CD4-positive, CD25-positive, alpha-beta regulatory T cell (primary cell): ENCODE data around the gene LAMA3. TPM values are rescaled to one million over a fixed set of nuclear protein-coding genes. Genes with fewer than 3 reads are reported as not detected.

ENCODE experiments used
- ATAC-seq, 2 donors: fragments of 150-1000 bp; cut with Tn5 transposase; one replicate each; pipeline ENCODE4 v1.10.0; 2021; ENCODE audit warnings: low read depth in 2 of 2, moderate number of reproducible peaks in 2 of 2, moderate library complexity in 1 of 2
- DNase-seq, 3 donors: peaks; one replicate each; pipeline versions ENCODE4 v3.0.0 to v3.0.0-alpha.2; 2012 to 2022; ENCODE audit warnings: mixed read lengths in 1 of 3
- H3K27ac ChIP-seq: one replicate; pipeline ENCODE4 v1.7.0; 2013; ENCODE audit warnings: mild to moderate bottlenecking, low read length; ENCODE audit not compliant: insufficient read depth, poor library complexity, severe bottlenecking
- H3K27me3 ChIP-seq: one replicate; pipeline ENCODE4 v1.7.0; 2013; ENCODE audit warnings: low read length; ENCODE audit not compliant: control insufficient read depth, insufficient read depth
- H3K36me3 ChIP-seq: one replicate; pipeline ENCODE4 v1.7.0; 2013; ENCODE audit warnings: mild to moderate bottlenecking, low read length, moderate library complexity; ENCODE audit not compliant: control insufficient read depth, insufficient read depth
- H3K4me1 ChIP-seq: 2 replicates; pipeline ENCODE4 v1.7.0; 2013; ENCODE audit warnings: mild to moderate bottlenecking, low read length; ENCODE audit not compliant: insufficient read depth, control insufficient read depth, poor library complexity, severe bottlenecking
- H3K4me3 ChIP-seq: one replicate; pipeline ENCODE4 v1.7.0; 2013; ENCODE audit warnings: low read depth, mild to moderate bottlenecking, low read length, moderate library complexity
- H3K9me3 ChIP-seq, 2 experiments: 1 replicate in 1 of 2; 2 replicates in 1 of 2; pipeline ENCODE4 v1.7.0; 2013; ENCODE audit warnings: low read length in 2 of 2, mild to moderate bottlenecking in 1 of 2, moderate library complexity in 1 of 2; ENCODE audit not compliant: control insufficient read depth in 2 of 2
- H3K27ac Mint-ChIP-seq, 3 donors: one replicate each; pipeline ENCODE4 v1.8.0; 2020 to 2022; ENCODE audit warnings: mild to moderate bottlenecking in 3 of 3, mixed read lengths in 3 of 3, moderate library complexity in 2 of 3
- H3K27me3 Mint-ChIP-seq: one replicate; pipeline ENCODE4 v1.8.0; 2022; ENCODE audit warnings: mild to moderate bottlenecking, mixed read lengths
- H3K36me3 Mint-ChIP-seq: one replicate; pipeline ENCODE4 v1.8.0; 2020; ENCODE audit warnings: mixed read lengths
- H3K4me1 Mint-ChIP-seq, 4 donors: one replicate each; pipeline ENCODE4 v1.8.0; 2020 to 2022; ENCODE audit warnings: mixed read lengths in 4 of 4, mild to moderate bottlenecking in 1 of 4
- H3K4me3 Mint-ChIP-seq, 4 donors: one replicate each; pipeline ENCODE4 v1.8.0; 2020 to 2022; ENCODE audit warnings: mild to moderate bottlenecking in 4 of 4, mixed read lengths in 4 of 4, moderate library complexity in 3 of 4
- H3K9me3 Mint-ChIP-seq, 7 donors: one replicate each; pipeline ENCODE4 v1.8.0; 2020 to 2022; ENCODE audit warnings: mixed read lengths in 7 of 7, mild to moderate bottlenecking in 3 of 7, moderate library complexity in 2 of 7
- polyA plus RNA-seq, 4 donors: library from polyadenylated mRNA; unstranded; fragments of 300-500 nt; fragmentation: Illumina TruSeq; gene quantifications; one replicate each; pipeline ENCODE4 v1.2.3, GENCODE V29; 2021
- total RNA-seq: library from RNA; stranded (reverse); gene quantifications from one replicate; pipeline ENCODE4 v1.2.3, GENCODE V29; 2022

LAMA3 gene
- total and polyA plus RNA-seq, 5 donors from 2014 or later = 0.31 TPM; not detected in 4

DNA sequence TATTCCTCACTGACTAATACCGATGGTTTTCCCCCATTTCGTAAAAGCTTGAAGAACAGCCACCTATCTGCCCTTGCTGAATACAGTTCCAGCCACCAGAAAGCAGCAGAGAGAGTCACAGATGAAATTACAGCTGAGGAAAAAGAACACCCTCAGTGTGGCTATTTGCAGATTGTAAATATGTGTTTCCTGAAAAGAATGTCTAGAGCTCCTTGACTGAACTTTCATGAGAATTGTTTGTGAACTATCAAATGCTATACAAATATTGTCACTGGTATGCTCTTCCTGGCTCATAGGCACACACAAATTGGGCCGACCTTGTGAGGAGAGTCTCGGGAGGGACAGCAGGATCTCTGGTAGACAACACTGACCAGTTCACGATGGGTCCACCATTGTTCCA is 267.2 kb downstream of the LAMA3 start:
- Histone ChIP-seq H3K36me3 (no peaks in the 10 kb centered on the region), H3K9me3 (no peaks in the 10 kb centered on the region), H3K4me3 (no peak overlapping the region), H3K27me3 (no peaks in the 10 kb centered on the region), H3K27ac (no peak overlapping the region), H3K4me1 (no peaks in the 10 kb centered on the region)
- no peak overlapping the region for H3K4me3 Mint-ChIP-seq
- peaks cover 0 to 2% (median 0%) of the 10 kb centered on the region in 4 donors for H3K4me1 Mint-ChIP-seq
- no peaks in the 10 kb centered on the region for H3K9me3 Mint-ChIP-seq
- H3K36me3 Mint-ChIP-seq = no peaks in the 10 kb centered on the region
- DNase-seq (no peak), ATAC-seq (no peak)
- peak overlapping the region in 1 of 3 donors; percentile 51 for H3K27ac Mint-ChIP-seq
- no peaks in the 10 kb centered on the region for H3K27me3 Mint-ChIP-seq

DNA sequence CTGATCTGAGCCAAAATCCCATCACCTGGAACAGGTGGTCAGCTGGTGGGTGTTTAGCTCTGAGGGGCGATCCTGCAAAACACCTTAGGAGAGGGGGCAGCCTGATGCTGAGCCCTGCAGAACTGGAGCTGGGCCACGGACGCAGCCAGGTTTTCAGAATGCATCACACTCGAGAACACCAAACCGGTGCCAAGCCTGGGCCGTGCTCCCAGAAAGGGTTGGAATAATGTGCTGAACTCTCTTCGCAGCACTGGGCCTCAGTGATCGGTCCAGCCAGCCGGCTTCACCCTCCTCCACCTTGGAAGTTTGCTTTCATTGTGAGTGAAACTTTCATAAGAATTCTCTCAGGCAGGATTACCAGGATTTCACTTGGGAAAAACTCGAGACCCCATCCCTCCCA is 268.8 kb downstream of the LAMA3 start:
- Histone ChIP-seq H3K4me3 (no peak overlapping the region), H3K36me3 (no peaks in the 10 kb centered on the region), H3K9me3 (no peaks in the 10 kb centered on the region), H3K27ac (no peak overlapping the region), H3K4me1 (no peaks in the 10 kb centered on the region), H3K27me3 (no peaks in the 10 kb centered on the region)
- Mint-ChIP-seq H3K36me3 (no peaks in the 10 kb centered on the region), H3K27ac (no peak overlapping the region), H3K4me3 (no peak overlapping the region), H3K27me3 (no peaks in the 10 kb centered on the region), H3K4me1 (peaks cover 0 to 2% (median 0%) of the 10 kb centered on the region in 4 donors), H3K9me3 (no peaks in the 10 kb centered on the region)
- no peak for ATAC-seq
- no peak for DNase-seq

DNA sequence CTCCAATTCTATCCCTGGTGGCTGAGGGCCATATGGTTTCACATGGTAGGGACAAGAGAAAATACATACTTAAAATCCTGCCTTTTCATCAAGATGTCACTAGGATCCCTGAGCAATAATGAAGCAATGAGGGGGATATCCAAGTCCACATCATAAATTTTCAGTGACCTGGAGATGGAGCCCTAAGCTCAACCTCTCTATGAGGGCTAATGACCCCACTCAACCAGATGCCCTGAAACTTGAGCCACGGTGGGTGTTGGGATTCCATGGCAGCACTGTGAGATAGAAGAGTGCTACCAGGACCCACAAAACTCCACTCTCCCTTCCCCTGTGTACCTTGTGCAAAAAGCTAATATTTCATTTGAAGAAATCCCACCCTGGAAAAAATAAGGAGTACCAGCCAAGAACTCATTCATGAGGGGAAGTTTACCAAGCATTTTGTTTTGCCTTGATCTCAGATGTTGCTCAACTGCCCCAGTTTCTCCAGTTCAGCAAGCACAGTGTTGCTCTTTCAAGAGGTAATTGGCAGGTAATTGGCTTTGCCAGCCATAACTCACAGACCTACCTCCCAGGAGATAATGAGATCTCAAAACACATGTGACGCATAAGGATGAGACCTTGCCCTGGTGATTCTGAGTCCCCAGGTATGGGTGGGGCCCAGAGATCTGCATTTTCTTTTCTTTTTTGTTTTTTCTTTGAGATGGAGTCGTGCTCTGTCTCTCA is 274.4 kb downstream of the LAMA3 start:
- no peaks in the 10 kb centered on the region for H3K27me3 Mint-ChIP-seq
- no peak overlapping the region for H3K4me3 ChIP-seq
- DNase-seq (no peak), ATAC-seq (no peak)
- H3K27me3 ChIP-seq = no peaks in the 10 kb centered on the region
- peaks cover 31% of the 10 kb centered on the region for H3K4me1 ChIP-seq
- no peaks in the 10 kb centered on the region for H3K9me3 Mint-ChIP-seq
- peaks cover 6 to 51% (median 40%) of the 10 kb centered on the region in 4 donors for H3K4me1 Mint-ChIP-seq
- H3K9me3 ChIP-seq = no peaks in the 10 kb centered on the region
- no peak overlapping the region for H3K27ac ChIP-seq
- H3K36me3 ChIP-seq = no peaks in the 10 kb centered on the region
- H3K4me3 Mint-ChIP-seq = peak overlapping the region in 1 of 4 donors; percentile 2
- no peaks in the 10 kb centered on the region for H3K36me3 Mint-ChIP-seq
- H3K27ac Mint-ChIP-seq = peak overlapping the region; percentile 11 to 79 (median 28)

DNA sequence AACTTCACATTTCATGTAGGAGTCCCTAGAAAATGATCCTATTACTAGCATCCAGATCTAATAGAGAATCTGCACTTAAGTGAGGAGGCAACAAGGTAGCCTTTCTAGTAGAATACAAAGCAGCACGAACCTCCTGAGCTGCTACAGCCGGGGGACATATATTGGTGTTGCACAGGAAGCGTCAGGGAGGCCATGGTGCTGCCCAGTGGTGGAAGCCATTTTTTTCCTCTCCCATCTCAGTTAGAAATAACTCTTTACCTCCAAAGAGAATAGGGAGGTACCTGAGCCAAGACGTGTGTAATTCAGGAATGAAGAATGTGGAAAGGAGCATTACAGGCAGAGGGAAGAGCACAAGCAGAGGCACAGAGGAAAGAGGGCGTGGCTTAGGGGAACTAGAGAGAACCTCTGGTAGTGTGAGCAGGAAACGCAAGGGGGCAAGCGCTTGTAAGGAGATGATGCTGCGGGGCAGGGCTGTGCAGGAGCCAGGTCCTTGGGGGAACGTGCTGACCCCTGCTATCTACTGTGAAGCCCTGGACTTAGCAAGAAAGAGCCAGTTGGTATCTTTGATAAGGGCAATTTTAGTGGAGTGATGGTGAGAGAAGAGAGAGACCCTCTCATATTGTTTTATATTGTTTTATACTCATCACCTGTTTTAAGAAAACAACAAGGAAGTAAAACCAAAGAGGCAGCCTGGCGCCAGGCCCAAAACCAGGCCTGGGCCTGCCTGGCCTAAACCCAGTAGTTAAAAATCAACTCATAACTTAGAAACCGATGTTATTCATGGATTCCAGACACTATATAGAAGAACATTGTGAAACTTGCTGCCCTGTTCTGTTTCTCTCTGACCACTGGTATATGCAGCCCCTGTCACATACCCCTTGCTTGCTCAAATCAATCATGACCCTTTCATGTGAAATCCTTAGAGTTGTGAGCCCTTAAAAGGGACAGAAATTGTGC is 275.3 kb downstream of the LAMA3 start:
- H3K4me1 ChIP-seq = peaks cover 40% of the 10 kb centered on the region
- no peaks in the 10 kb centered on the region for H3K27me3 ChIP-seq
- Mint-ChIP-seq H3K9me3 (no peaks in the 10 kb centered on the region), H3K4me3 (peak overlapping the region in 3 of 4 donors; percentile 14 to 44 (median 26)), H3K4me1 (peaks cover 6 to 60% (median 48%) of the 10 kb centered on the region in 4 donors), H3K36me3 (no peaks in the 10 kb centered on the region), H3K27ac (peak overlapping the region; percentile 79 to 97 (median 83)), H3K27me3 (no peaks in the 10 kb centered on the region)
- no peaks in the 10 kb centered on the region for H3K36me3 ChIP-seq
- H3K4me3 ChIP-seq = no peak overlapping the region
- ATAC-seq (peak; percentile 56 to 71), DNase-seq (peak; percentile 16 to 71 (median 55))
- no peaks in the 10 kb centered on the region for H3K9me3 ChIP-seq
- H3K27ac ChIP-seq = no peak overlapping the region

DNA sequence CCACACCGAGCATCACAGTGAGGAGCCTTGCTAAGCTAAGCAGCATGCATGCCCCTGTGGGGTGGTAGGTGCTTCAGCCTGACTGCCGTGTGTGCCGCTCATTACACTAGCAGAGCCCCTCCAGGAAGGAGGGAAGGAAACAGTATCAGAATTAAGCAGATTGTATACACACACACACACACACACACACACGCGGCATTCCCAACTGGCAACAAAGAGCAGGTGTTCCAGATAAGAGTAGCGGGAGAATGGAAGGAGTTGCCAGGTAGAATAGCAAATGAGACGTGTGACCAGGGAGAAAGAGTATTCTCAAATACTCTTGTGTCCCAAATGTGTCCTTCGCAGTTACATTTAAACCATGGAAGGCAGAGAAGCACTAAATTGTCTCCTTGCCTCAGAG is 277.7 kb downstream of the LAMA3 start:
- H3K27ac Mint-ChIP-seq = peak overlapping the region; percentile 78 to 94 (median 87)
- no peaks in the 10 kb centered on the region for H3K36me3 Mint-ChIP-seq
- H3K9me3 ChIP-seq = no peaks in the 10 kb centered on the region
- no peaks in the 10 kb centered on the region for H3K36me3 ChIP-seq
- no peaks in the 10 kb centered on the region for H3K27me3 Mint-ChIP-seq
- H3K27me3 ChIP-seq = no peaks in the 10 kb centered on the region
- H3K4me3 ChIP-seq = no peak overlapping the region
- H3K4me1 ChIP-seq = peaks cover 62% of the 10 kb centered on the region
- ATAC-seq = no peak
- H3K4me1 Mint-ChIP-seq = peaks cover 11 to 81% (median 62%) of the 10 kb centered on the region in 4 donors
- H3K9me3 Mint-ChIP-seq = no peaks in the 10 kb centered on the region
- no peak for DNase-seq
- H3K4me3 Mint-ChIP-seq = peak overlapping the region in 3 of 4 donors; percentile 6 to 77 (median 68)
- no peak overlapping the region for H3K27ac ChIP-seq

DNA sequence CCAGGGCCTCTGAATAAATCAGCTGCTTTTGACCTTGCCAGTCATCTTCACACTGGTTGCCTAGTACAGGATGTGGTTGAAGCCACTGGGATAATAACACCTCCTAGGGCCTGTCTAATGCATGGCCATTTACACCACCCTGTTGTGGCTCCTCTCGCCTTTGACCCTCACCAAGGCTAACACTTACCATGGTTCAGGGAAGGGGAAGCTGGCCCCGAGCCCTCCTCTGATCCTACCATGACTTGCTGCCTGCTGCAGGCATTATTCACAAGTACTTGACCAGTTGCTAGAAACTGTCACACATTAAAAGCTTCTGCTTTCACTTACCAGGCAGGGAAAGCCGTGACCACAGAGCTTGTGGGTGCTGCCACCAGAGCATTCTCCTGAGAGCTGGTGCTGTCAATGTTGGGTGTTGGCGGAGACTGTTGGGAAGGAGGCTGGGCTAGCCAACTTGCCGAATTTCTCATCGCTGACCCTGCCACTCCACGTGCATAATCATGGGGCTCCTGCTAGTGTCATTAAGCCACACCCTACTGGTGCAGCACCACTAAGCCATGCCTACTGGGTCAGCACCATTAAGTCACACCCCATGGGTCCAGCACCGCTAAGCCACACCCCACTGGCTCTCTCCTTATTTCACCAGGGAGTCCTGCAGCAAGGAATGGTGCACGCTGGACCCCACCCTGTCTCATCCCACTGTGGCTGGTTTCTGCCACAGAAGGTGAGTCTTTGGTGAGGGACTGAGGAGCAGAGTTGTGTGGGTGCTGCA is 278.3 kb downstream of the LAMA3 start:
- Histone ChIP-seq H3K27me3 (no peaks in the 10 kb centered on the region), H3K9me3 (no peaks in the 10 kb centered on the region), H3K4me1 (peaks cover 68% of the 10 kb centered on the region), H3K27ac (no peak overlapping the region), H3K36me3 (no peaks in the 10 kb centered on the region), H3K4me3 (peak overlapping the region; percentile 13)
- Mint-ChIP-seq H3K9me3 (no peaks in the 10 kb centered on the region), H3K27me3 (no peaks in the 10 kb centered on the region), H3K27ac (peak overlapping the region; percentile 78 to 94 (median 79)), H3K36me3 (no peaks in the 10 kb centered on the region), H3K4me1 (peaks cover 15 to 87% (median 67%) of the 10 kb centered on the region in 4 donors), H3K4me3 (peak overlapping the region in 3 of 4 donors; percentile 26 to 68 (median 33))
- DNase-seq (peak in 1 of 3 donors; percentile 72), ATAC-seq (peak; percentile 42 to 50)
